ENCODE measurements around the gene ESYT3.
A peak's percentile ranks its signal among the peaks of the same experiment; 100 is the strongest.
"Not testable (repeated sequence)": the region's sequence is repeated elsewhere in the genome, so short reads cannot be mapped to it uniquely, and the experiment has no call there.

ESYT3 gene

DNA sequence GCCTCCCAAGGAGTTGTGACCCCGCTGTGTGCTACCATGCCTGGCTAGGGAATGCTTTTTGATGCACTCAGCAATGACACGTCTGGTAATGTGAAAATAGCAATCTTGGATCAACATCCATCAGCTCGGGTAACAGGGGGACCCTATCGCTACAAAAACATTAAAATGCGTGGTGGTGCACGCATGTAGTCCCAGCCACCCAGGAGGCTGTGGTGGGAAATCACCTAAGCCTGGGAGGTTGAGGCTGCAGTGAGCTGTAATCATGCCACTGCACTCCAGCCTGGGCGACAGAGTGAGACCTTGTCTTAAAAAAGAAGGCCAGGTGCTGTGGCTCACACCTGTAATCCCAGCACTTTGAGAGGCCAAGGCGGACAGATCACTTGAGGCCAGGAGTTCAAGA lies 19.5 kb downstream of the ESYT3 start:
- H2AK5ac ChIP-seq (ENCODE audit: low read length); H3K9ac ChIP-seq (ENCODE audit: low read length); H4K8ac ChIP-seq (ENCODE audit: low read depth, low read length); DNase-seq; H3K9me3 ChIP-seq (ENCODE audit: insufficient read depth, low read depth, low read length); H3K79me1 ChIP-seq (ENCODE audit: low read length); H3K4me3 ChIP-seq (ENCODE audit: low read depth, low read length); H2BK120ac ChIP-seq (ENCODE audit: insufficient read depth, low read length, poor library complexity); H3K23ac ChIP-seq (ENCODE audit: low read length); H2AFZ ChIP-seq (ENCODE audit: insufficient read depth, low read length, poor library complexity); H3K18ac ChIP-seq (ENCODE audit: low read length); H3K4me2 ChIP-seq (ENCODE audit: low read length); H4K12ac ChIP-seq (ENCODE audit: low read depth, low read length); H3K36me3 ChIP-seq (ENCODE audit: control insufficient read depth in 1 of 2, insufficient read depth in 2 of 2, low read length in 2 of 2); H3K4ac ChIP-seq (ENCODE audit: low read depth, low read length); H3K27ac ChIP-seq (ENCODE audit: low read depth, low read length); H2BK12ac ChIP-seq (ENCODE audit: low read length); H4K91ac ChIP-seq (ENCODE audit: low read depth, low read length); H3K27me3 ChIP-seq (ENCODE audit: insufficient read depth, low read length); H3K79me2 ChIP-seq (ENCODE audit: control insufficient read depth, insufficient read depth, low read length, poor library complexity); H3K14ac ChIP-seq (ENCODE audit: low read length); H2BK5ac ChIP-seq (ENCODE audit: low read depth, low read length, poor library complexity): not testable (repeated sequence)
- WGBS (ENCODE audit: extremely low coverage, insufficient coverage, insufficient read length): no CpG with 5 or more reads among the region's 8 CpGs
- peaks cover 13 to 27% of the 10 kb centered on the region in 2 experiments for H3K4me1 ChIP-seq (ENCODE audit: control insufficient read depth in 1 of 2, insufficient read depth in 2 of 2, low read length in 2 of 2)

- Histone ChIP-seq H3K18ac (ENCODE audit: low read length) (no peak overlapping the region), H3K4me1 (ENCODE audit: control insufficient read depth in 1 of 2, insufficient read depth in 2 of 2, low read length in 2 of 2) (peaks cover 8 to 22% of the 10 kb centered on the region in 2 experiments), H2AFZ (ENCODE audit: insufficient read depth, low read length, poor library complexity) (no peak overlapping the region), H3K9ac (ENCODE audit: low read length) (no peak overlapping the region), H4K12ac (ENCODE audit: low read depth, low read length) (no peak overlapping the region), H3K79me2 (ENCODE audit: control insufficient read depth, insufficient read depth, low read length, poor library complexity) (no peaks in the 10 kb centered on the region), H2BK120ac (ENCODE audit: insufficient read depth, low read length, poor library complexity) (no peak overlapping the region), H3K27me3 (ENCODE audit: insufficient read depth, low read length) (no peaks in the 10 kb centered on the region), H4K91ac (ENCODE audit: low read depth, low read length) (no peak overlapping the region), H2BK12ac (ENCODE audit: low read length) (no peak overlapping the region), H3K36me3 (ENCODE audit: control insufficient read depth in 1 of 2, insufficient read depth in 2 of 2, low read length in 2 of 2) (peaks cover 4 to 6% of the 10 kb centered on the region in 2 experiments), H3K14ac (ENCODE audit: low read length) (no peak overlapping the region), H3K9me3 (ENCODE audit: insufficient read depth, low read depth, low read length) (peaks cover 3% of the 10 kb centered on the region), H2BK5ac (ENCODE audit: low read depth, low read length, poor library complexity) (no peak overlapping the region), H4K8ac (ENCODE audit: low read depth, low read length) (no peak overlapping the region), H2AK5ac (ENCODE audit: low read length) (no peak overlapping the region), H3K79me1 (ENCODE audit: low read length) (no peaks in the 10 kb centered on the region), H3K27ac (ENCODE audit: low read depth, low read length) (no peak overlapping the region), H3K4me2 (ENCODE audit: low read length) (no peak overlapping the region), H3K23ac (ENCODE audit: low read length) (no peak overlapping the region), H3K4me3 (ENCODE audit: low read depth, low read length) (peak overlapping the region; percentile 49), H3K4ac (ENCODE audit: low read depth, low read length) (no peak overlapping the region)
- WGBS (ENCODE audit: extremely low coverage, insufficient coverage, insufficient read length): no CpG with 5 or more reads among the region's 13 CpGs
- DNase-seq: no peak
Measured at GRCh38 chr3:138455801-138456716, 21.6 kb downstream of the ESYT3 start.

DNA sequence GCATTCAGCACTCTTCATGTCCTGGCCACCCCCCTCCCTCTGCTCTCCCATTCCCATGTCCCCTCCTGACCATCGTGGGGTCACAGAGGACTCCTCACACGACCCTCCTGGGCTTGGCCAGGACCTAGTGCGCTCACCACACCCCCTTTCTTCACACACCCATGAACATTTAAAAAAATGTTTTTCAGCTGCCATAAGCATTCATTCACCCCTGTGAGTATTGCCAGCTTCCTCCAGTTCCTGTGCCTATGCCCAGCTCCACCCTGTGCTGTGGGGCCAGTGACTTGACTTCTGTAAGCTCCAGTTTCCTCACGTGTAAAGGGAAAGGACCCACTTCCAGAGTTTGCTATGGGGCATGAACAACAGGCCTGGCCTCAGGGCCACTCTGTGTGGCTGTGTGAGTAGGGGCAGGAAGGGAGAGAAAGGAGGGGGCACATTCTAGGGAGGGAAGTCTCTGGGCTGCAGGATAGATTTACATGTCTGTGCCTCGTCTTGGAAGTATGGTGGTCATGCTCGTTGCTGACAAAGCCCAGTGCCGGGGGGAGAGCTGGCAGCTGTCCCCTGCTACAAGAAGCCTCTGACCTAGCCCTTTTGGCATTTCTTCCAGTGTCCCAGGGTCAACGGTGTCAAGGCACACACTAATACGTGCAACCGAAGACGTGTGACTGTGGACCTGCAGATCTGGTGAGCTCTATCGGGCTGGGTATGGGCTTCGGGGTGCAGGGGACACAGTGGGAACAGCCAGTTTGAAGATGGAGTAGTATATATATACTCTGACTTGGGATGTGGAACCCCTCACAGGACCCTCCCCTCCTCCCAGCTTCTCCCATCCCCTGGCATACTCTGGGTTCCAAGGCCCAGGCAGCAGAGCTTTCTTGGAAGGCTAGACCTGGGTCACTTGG lies 22.8 kb downstream of the ESYT3 start:
- peaks cover 0 to 13% of the 10 kb centered on the region in 2 experiments for H3K4me1 ChIP-seq (ENCODE audit: control insufficient read depth in 1 of 2, insufficient read depth in 2 of 2, low read length in 2 of 2)
- H4K12ac ChIP-seq (ENCODE audit: low read depth, low read length): no peak overlapping the region
- no peak overlapping the region for H3K4me3 ChIP-seq (ENCODE audit: low read depth, low read length)
- no peak overlapping the region for H3K27ac ChIP-seq (ENCODE audit: low read depth, low read length)
- no peak overlapping the region for H3K18ac ChIP-seq (ENCODE audit: low read length)
- no peak overlapping the region for H2AK5ac ChIP-seq (ENCODE audit: low read length)
- H2BK120ac ChIP-seq (ENCODE audit: insufficient read depth, low read length, poor library complexity): no peak overlapping the region
- no peaks in the 10 kb centered on the region for H3K79me2 ChIP-seq (ENCODE audit: control insufficient read depth, insufficient read depth, low read length, poor library complexity)
- no peak overlapping the region for H3K14ac ChIP-seq (ENCODE audit: low read length)
- DNase-seq: no peak
- H3K27me3 ChIP-seq (ENCODE audit: insufficient read depth, low read length): no peaks in the 10 kb centered on the region
- peaks cover 3% of the 10 kb centered on the region for H3K9me3 ChIP-seq (ENCODE audit: insufficient read depth, low read depth, low read length)
- no peak overlapping the region for H2BK12ac ChIP-seq (ENCODE audit: low read length)
- no peak overlapping the region for H3K4ac ChIP-seq (ENCODE audit: low read depth, low read length)
- no CpG with 5 or more reads among the region's 13 CpGs for WGBS (ENCODE audit: extremely low coverage, insufficient coverage, insufficient read length)
- H4K91ac ChIP-seq (ENCODE audit: low read depth, low read length): no peak overlapping the region
- no peak overlapping the region for H3K4me2 ChIP-seq (ENCODE audit: low read length)
- H3K36me3 ChIP-seq (ENCODE audit: control insufficient read depth in 1 of 2, insufficient read depth in 2 of 2, low read length in 2 of 2): peaks cover 6 to 8% of the 10 kb centered on the region in 2 experiments
- H2BK5ac ChIP-seq (ENCODE audit: low read depth, low read length, poor library complexity): no peak overlapping the region
- no peak overlapping the region for H3K9ac ChIP-seq (ENCODE audit: low read length)
- no peak overlapping the region for H2AFZ ChIP-seq (ENCODE audit: insufficient read depth, low read length, poor library complexity)
- H3K23ac ChIP-seq (ENCODE audit: low read length): no peak overlapping the region
- no peaks in the 10 kb centered on the region for H3K79me1 ChIP-seq (ENCODE audit: low read length)
- H4K8ac ChIP-seq (ENCODE audit: low read depth, low read length): no peak overlapping the region

DNA sequence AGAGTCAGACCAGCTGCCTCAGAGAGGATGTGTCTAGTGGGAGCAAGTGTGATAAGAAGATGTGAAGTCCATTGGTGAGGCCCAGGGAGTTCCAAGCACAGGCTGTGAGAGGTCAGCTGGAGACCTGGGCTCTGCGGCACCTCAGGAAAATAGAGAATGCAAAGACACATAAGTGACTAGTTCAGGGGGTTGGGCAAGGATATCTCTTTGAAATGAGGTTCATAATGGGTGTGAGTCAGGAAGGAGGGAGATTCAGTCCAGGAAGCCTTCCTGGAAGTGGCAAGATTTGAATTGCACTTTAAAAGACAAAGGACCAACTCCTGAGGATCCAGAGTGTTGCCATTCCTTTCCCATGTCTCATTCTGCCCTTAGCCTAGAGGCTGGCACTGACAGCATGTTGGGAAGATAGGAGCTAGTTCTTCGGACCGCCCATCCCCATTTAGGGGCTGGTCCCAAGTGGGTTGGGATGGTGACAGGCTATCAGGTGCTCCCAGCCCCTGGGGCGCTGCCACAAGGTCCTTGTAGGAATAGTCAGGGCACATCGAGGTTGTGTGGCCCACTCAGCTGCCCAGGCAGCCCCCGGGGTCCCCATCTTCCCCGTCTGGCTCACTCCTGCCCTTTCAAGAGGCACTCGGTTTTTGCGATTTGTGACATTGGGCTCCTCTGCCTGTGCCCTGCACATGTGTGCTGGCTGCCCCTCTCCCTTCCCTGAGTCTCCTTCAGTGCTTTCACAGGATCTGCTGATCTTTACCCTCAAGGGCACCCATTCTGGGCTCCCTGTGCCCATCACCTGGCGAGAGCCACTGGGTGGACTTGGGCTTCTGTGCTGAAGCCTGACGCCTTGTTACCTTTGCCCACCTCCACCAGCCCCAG lies 23.7 kb downstream of the ESYT3 start:
- Histone ChIP-seq H3K27me3 (ENCODE audit: insufficient read depth, low read length) (no peaks in the 10 kb centered on the region), H3K18ac (ENCODE audit: low read length) (no peak overlapping the region), H4K91ac (ENCODE audit: low read depth, low read length) (no peak overlapping the region), H3K4me2 (ENCODE audit: low read length) (no peak overlapping the region), H4K12ac (ENCODE audit: low read depth, low read length) (no peak overlapping the region), H3K23ac (ENCODE audit: low read length) (no peak overlapping the region), H3K9ac (ENCODE audit: low read length) (no peak overlapping the region), H2BK5ac (ENCODE audit: low read depth, low read length, poor library complexity) (no peak overlapping the region), H2BK12ac (ENCODE audit: low read length) (no peak overlapping the region), H3K4me3 (ENCODE audit: low read depth, low read length) (no peak overlapping the region), H2AFZ (ENCODE audit: insufficient read depth, low read length, poor library complexity) (no peak overlapping the region), H3K79me2 (ENCODE audit: control insufficient read depth, insufficient read depth, low read length, poor library complexity) (no peaks in the 10 kb centered on the region), H3K14ac (ENCODE audit: low read length) (no peak overlapping the region), H3K79me1 (ENCODE audit: low read length) (no peaks in the 10 kb centered on the region), H4K8ac (ENCODE audit: low read depth, low read length) (no peak overlapping the region), H2BK120ac (ENCODE audit: insufficient read depth, low read length, poor library complexity) (no peak overlapping the region), H3K36me3 (ENCODE audit: control insufficient read depth in 1 of 2, insufficient read depth in 2 of 2, low read length in 2 of 2) (peaks cover 6 to 8% of the 10 kb centered on the region in 2 experiments), H2AK5ac (ENCODE audit: low read length) (no peak overlapping the region), H3K27ac (ENCODE audit: low read depth, low read length) (no peak overlapping the region), H3K9me3 (ENCODE audit: insufficient read depth, low read depth, low read length) (peaks cover 3% of the 10 kb centered on the region), H3K4me1 (ENCODE audit: control insufficient read depth in 1 of 2, insufficient read depth in 2 of 2, low read length in 2 of 2) (peaks cover 0 to 7% of the 10 kb centered on the region in 2 experiments), H3K4ac (ENCODE audit: low read depth, low read length) (no peak overlapping the region)
- no CpG with 5 or more reads among the region's 11 CpGs for WGBS (ENCODE audit: extremely low coverage, insufficient coverage, insufficient read length)
- DNase-seq: peak in 1 of 2 donors; percentile 58
